SK-N-MC (cell line): ENCODE results near the gene PC.

ENCODE experiments used
- EZH2 ChIP-seq: fragments of 200-600 bp; sonication (generic); IDR thresholded peaks from one replicate; pipeline ENCODE4 v1.6.1; 2017; ENCODE audit warnings: antibody characterized with exemption
- POLR2AphosphoS5 ChIP-seq: IDR thresholded peaks from 2 replicates; pipeline ENCODE4 v1.6.1; 2012; ENCODE audit warnings: mild to moderate bottlenecking, low read depth, low read length, borderline replicate concordance

DNA sequence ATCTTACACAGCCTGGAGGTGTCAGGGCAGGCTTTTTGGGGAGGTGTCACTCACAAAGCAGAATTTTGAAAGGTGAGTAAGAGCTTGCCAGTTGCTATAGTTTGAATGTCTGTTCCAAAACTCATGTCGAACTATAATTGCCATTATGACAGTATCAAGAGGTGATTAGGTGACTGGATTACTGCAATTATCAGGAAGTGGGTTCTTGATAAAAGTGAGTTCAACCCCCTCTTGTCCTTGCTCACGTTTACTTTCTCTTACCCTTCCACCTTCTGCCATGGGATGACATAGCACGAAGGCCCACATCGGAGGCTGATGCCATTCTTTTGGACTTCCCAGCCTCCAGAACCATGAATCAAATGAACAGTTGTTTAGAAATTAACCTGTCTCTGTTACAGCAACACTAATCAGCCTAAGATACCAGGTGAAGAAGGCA is 12.2 kb upstream of the PC start:
- TF ChIP-seq POLR2AphosphoS5 (no peak), EZH2 (no peak)
